Activated T-helper 9 cell treated with anti-CD3 and anti-CD28 coated beads, Interleukin-2, amount 50 U/mL, for 16 hours (primary cell): Measurements from ENCODE around the gene CFAP57.

Experiments used
- DNase-seq: peaks from one replicate; pipeline ENCODE4 v3.0.0-alpha.2; 2020; ENCODE audit warnings: low read depth

CFAP57 gene

DNA sequence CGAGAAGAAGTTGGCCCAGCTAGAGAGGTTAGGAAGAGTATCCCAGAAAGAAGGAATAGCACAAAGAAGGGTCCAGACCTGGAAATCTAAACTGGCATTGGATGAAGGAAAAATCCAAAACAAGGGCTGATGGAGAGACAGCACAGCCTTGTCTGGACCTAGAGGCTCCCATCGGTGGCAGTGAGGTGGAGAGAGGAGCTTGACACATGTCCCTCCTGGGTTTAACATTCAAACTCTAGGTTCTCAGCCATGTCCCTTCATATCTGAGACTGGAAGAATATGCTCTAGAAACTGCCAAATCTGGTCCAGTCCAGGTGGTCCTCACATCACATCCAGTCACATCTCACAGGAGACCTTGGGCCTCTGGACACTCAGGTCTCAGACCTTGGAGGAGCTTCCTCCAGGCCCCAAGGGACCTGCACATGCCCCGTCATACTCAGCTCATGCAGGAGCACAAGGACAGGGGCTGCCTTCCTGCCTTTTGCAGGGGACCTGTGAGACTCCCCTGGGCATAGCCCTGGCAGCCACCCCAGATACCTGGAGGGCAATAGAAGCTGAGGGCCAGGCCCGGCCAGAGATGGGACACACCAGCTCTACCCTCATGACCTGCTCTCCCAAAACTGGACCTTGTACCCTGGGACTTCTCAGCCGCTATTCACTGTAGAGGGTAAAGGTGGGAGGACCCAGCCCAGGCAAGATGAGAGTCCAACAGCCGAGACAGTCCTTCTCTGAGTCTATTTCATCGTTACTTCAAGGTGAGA, 105.2 kb downstream of the CFAP57 start:
- DNase-seq, result no peak

DNA sequence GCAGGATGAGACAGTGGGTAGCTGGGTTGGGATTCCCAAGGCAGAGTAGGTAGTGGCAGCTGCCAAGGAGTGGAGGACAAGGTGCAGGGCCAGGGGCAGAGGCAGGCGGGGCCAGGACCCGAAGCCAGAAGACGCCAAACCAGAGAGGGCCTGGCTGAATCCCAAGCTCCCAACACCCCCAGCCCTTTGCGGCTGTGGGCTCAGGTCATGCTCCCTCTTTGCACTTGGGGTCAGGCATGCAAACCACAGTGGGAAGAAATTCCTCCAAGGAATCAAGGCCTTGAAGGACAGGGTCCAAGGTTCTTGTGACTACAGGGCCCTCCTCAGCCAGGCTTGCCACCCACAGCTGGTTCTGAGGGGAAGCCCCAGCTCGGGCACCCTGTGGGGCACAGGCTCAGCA, 107.0 kb downstream of the CFAP57 start:
- no peak for DNase-seq

DNA sequence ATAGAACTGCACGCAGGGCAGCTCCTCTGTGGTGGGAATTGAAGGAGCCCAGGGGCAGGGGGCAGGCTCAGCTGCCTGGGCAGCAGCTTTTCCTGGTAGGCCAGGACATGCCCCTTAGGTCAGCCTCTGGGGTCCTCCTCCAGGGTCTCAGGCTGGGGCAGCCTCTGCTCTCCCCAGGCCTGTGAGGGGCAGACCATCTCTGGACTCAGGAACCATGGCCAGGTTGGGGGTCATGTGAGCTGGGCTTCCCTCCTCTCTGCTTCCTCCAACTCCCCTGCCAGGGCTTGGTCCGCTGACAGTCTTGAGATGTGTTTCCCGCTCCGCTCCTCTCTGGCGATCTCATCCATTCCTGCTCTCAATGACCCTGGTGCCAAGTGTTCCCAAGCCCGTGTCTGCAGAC, 107.5 kb downstream of the CFAP57 start:
- no peak for DNase-seq

DNA sequence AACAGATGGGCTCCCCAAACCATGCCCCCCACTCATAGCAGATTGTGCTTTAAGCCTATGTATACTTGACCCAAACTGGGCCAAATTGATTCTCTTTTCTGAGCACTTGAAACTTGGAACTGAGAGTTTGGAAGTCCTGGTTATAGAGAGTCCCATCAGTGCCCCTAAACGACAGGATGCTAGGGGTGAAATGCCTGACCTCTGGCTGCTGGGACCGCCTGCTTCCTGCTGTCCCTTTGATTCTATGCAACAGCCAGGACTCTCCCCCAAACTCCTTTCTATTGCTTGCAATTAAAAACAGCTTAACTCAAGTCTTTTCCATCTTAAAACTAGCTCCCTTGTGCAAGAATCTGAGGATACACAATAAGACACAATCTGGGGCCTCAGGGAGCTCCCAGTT, 108.6 kb downstream of the CFAP57 start:
- no peak for DNase-seq

DNA sequence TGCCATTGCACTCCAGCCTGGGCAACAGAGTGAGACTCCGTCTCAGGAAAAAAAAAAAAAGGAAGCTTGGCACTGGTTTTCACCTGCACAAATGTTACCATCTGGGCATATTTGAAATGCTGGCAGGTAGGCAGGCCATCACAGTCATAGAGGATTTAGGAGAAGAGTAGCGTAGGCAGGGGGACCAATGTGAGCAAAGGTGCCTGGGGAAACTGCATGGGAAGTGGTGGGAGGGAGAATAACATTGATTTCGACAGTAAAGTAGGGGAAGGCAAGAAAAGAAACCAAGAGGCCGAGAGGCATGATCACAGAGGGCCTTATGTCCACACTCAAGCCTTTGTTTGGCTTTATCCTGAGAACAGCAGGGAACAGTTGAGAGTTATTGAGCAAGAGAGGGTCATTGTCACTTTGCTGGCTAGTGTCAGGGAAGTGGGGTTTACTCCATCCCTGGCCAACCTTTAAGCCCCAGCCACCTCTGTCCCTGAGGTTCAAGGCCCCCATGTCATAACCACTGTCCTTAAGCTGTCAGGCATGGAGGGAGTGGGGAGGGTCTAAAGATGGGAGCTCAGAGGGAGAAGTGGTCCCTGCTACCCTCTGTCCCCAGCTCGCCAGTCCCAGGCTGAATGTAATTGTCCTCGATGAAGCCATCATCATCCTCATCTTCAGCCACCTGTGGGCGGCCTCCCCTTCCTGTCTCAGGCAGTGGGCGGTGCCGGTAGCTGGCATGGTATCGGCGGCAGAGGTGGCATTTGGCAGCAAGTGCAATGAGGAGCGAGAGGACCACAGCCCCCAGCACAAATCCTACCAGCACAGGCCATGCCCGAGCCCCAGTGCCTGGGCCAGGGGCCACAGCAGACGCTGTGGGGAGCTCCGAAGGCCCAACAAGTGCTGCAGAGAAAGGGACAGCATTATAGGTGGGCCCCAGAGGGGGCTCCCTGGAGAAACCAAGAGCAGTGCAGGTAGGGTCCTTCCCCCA, 110.4 kb downstream of the CFAP57 start:
- no peak for DNase-seq

DNA sequence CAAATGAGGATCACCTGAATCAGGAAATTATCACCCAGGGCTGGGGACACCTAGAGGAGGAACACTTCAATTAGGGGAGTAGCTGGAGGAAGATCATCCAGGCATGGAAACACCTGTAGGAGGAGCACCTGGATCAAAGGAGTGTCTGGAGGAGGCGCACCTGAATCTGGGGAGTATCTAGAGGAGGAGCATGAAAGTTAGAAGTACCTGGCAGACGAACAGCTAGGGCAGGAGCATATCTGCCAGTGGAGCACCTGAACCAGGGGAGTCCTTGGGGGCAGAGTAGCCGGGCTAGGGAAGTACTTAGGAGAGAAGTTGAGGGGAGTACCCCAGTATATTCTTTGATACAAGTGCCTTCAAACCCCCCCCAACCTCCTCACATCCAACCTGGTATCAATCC, 111.9 kb downstream of the CFAP57 start:
- DNase-seq, result no peak

DNA sequence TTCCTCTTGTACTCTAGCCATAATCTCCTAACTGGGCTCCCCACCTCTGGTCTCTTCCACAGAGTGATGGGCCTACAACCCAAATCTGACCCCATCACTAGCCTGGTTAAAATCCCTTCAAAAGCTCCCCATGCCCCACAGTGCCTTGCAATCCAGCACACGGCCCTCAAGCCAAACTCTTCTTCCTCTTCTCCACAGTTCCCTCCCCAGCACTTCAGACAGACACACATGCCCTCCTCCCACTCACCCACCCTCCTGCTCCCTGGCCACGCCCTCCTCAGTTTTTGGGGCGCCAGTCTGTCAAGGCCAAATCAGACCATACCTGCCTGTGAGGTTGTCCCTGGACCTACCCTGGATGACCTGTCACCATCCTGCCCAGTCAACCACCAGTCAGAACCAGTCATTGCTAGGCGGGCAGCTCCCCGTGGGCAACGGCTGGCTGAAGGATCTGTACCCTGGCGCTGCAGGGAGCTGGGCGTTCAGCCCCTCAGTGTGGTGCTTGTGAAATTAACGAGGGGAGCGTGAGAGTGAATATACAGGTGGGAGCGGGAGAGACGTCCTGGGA, 112.5 kb downstream of the CFAP57 start:
- DNase-seq, result no peak

DNA sequence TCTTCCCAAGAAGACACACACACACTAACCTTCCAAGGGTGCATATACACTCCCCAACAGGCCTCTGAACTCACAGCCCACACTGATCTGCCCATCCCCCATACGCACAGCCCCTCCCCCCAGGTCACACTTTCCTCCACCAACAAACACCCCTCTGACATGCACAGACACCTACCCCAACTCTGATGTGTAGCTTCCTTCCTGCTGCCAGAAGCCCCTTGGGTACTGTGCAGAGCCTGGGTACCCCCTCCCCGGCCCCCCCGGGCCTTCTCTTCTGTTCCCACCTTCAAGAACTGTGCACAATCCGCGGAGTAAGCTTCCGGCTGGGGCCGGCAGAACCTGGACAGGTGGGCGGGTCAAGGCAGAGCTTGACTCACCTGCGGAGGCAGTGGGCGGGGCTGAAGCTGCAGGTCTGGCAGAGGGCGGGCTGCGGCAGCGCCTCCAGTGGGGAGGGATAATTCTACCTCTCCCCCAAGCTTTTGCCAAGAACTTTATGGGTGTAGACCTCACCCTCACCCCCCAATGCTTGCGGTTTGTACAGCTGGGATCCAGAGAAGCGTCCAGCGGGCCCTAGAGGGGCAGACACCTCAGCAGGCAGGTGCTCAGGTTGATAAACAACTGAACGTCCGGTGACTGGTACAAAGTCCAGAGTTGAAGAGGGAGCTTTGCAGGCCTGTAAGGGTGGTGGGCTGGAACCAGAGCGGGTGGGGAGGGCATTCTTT, 113.3 kb downstream of the CFAP57 start, which contains the start of gene C1orf210:
C1orf210 (minus strand) TSS at position 313 of the 722 bp plus-strand sequence. CDS start 2,311 bp downstream, outside the sequence.
- no peak for DNase-seq

DNA sequence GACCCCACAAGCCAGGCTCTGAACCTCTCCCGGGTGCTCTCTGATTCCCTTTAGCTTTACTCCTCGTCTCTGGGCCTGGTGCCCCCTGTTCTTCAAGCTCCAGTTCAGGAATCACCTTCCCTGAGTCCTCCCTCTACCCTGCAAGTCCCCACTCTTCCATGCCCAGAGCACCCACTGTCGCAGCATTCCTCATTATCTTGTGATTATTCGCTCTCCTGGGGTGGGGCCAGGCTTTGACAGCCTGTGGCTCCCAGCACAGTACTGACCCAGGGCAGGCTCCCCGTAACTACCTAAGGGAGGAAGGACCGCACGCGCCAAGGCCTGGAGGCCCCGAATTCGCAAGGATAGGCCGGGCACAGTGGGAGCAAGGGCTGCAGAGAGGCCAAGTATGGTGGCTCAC, 114.0 kb downstream of the CFAP57 start:
- DNase-seq, result no peak

DNA sequence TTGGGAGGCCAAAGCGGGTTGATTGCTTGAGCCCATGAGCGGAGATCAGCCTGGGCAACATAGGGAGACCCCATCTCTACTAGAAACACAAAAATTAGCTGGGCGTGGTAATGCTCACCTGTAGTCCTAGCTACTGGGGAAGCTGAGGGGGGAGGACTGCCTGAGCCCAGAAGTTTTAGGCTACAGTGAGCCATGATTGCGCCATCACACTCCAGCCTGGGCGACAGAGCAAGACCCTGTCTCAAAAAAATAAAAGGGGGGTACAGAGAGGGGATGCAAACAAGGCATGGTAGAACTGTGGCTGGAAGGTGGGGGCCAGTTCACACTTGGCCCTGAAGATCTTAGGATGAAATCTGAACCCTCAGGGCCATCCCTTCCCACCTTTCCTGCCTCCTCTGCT, 114.4 kb downstream of the CFAP57 start:
- DNase-seq, result no peak

DNA sequence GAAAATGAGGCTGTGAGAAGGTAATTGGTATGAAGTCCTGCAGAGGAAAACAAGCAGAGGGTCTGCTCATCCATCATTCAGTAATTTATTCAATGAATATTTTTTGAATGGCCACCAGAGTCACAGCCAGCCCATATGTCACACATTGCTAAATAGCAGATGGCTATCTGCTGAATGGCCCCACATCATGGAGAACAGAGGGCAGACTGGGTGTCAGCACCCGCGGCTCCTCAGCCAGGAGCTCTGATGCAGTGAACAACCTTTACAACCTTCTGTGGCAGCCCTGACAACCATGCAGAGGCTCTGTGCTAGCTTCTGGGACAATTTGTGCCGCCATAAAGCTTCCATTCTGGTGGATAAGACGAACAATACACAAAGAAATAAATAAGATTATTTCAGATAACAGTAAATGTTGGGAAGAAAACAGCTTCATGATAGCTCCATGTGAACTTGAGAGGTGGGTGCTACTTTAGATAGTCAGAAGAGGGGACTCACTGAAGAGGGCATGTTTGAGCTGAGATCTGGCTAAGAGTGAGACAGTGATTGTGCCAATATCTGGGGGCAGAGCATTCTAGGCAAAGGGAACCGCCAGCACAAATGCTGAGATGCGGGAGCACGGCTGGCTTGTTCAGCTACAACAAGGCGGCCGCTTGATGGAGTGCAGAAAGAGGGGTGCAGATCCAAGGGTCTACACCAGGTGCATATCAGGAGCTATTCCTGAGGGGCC, 116.1 kb downstream of the CFAP57 start:
- DNase-seq, result no peak

DNA sequence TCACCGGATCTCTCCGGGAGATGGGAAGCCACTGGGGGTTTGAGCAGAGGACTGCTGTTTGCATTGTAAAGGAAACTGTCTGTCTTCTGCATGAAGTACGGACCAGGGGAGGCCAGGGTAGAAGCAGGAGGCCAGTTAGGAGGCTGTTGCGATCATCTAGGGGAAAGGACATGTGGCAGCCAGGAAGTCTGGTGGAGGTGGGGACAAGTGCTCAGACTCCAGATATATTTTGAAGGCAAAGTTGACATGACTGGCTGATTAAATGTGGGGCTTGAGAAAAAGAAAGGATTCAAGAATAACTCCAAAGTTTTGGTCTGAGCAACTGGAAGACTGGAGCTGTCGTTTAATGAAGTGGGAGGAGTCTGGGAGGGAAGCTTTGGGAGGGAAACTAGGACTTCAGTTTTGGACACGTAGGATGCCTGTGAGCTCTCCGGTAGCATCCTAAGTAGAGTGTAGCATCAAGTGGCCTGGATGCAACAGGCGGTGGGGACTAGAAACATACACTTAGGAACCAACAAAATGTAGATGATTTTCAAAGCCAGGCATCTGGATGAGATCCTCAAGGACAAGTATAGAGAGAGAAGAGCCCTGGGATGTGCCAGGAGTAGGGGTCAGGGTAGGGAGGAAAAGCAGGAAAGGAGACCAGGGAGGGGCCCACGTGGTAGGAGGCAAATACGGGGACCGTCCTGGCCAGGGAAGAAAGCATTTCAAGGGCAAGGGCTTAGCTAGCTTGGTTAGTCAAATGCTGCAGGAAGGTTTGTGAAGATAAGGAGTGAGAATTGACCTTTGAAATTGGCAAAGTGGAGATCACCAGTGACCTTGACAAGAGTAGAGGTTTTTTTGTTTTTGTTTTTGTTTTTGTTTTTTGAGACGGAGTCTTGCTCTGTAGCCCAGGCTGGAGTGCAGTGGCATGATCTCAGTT, 116.9 kb downstream of the CFAP57 start:
- no peak for DNase-seq

DNA sequence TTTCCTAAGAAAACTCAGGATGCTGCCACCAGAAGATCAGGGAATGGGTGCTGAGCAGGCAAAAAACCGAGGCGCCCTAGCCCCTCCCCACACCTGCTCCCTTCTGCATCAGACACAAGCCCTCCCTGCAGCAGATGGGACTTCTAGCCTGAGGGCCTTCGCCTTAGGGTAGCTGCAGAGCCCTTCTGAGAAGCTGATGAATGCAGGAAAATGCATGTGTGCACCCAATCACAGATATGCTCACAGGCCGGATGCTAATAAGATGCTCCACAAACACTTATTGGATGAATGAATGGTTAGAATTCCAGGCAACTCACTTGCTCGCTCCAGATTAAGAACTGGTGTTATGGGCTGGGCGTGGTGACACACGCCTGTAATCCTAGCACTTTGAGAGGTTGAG, 120.1 kb downstream of the CFAP57 start:
- no peak for DNase-seq

DNA sequence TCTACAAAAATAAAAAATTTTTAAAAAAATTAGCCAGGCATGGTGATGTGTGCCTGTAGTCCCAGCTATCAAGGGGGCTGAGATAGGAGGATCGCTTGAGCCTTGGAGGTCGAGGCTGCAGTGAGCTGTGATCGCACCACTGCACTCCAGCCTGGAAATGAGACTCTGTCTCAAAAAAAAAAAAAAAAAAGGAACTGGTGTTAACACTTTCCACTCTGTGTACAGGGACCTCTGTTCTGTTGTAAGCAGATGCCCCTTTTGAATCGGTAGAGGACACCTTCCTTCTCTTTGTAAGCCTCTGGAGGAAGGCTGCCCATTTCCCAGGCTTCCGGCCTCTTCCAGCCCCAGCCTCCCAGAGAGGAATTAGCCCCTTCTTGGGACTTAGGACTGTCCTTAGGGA, 120.5 kb downstream of the CFAP57 start:
- no peak for DNase-seq

DNA sequence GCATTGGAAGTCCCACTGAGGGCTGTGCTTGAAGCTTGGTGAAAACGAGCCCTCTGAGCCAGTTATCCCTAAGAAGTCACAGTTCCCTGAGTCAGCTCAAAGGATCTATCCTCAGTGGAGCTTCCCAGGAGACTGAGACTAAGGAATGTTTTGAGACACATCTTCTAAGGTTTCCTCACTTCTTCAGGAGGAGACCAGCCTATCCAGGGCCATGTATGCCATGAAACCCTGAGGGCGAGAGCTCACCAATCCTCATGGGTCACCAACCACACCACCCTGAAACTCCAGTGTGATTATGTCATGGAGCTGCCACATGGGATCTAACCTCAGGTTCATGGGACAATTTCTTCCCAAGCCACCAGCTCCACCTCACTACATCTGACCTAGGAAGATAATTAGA, 121.0 kb downstream of the CFAP57 start:
- no peak for DNase-seq

DNA sequence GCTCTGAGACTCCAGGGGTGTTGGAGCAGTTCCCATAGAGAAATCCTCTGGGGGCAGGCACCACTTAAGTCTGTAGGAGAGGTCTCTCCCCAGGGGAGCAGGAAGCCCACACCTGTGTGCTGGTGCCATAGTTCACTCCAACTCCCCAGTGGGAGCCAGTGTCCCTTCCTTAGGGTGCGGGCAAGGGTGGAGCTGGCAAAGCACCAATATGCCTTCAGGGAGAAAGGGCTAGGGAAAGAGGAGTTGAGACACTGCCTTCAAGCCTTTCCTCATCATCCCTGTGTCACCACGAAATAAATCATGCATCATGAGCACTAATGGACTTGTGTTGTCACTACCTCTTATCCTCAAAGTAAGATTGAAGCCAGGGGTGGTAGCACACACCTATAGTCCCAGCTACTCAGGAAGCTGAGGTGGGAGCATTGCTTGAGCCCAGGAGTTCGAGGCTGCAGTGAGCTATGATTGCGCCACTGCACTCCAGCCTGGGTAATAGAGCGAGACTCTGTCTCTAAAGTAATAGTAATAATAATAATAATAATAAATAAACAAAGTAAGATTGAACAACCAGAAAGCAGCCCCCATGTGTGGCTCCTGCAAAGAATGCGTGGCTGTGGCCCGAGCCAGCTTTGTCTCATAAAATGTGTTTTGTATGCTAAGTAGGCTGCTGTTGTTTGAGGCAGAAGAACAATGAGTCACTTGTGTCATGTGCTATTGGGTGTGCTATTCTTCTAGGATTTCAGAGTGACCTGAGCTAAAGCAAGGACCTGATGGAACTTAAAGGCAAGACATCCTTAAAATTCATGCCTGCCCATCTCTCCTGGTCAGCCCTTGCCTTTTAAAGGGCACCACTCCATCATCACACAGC, 122.0 kb downstream of the CFAP57 start:
- no peak for DNase-seq

DNA sequence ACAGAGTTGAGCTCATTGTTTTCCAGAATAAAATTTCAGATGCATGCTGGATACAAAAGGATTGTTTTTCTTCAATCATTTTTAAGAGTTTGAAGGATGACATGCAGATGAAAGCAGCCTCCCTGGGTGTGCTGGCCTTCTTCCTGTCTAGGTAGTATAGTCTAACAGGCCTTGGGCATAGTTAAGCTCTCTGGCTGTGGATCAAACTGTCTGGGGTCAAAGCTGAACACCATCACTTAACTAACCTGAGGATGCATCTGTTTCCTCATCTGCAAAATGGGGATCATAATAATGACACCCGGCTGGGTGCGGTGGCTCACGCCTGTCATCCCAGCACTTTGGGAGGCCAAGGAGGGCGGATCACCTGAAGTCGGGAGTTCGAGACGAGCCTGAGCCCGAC, 122.6 kb downstream of the CFAP57 start:
- no peak for DNase-seq

DNA sequence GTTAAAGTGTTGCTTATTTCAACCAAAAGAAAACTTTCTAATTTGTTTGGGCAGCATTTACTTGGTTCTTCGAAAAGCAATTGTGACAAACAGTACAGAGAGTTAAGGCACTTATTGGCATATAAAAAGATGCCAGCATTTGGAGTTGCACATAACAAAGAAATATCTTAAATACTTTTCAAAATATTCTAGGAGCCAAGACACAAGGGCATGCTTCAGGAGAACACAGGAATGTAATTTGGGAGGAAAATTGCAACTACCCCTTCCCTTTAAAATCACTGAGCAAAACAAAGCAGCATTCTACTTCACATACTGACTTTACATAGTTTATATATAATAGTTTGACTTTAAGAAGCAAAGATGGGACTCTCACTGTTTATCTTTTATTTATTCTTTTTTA, 124.1 kb downstream of the CFAP57 start:
- DNase-seq, result no peak

DNA sequence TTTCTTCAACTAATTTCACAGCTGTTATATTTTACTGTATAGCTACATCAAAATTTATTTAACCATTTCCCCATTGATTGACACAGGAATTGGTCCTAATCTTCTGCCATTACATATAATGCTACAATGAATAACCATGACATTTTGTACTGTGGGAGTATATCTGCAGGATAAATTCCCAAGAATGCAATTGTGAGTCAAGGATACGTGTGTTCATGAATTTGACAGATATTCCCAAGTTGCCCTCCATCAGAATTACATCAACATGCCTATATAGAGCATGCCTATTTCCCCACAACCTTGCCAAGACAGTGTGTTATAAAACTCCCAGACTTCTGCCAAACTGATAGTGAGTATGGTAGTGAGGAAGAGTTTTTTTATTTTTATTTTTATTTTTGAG, 125.9 kb downstream of the CFAP57 start:
- no peak for DNase-seq
